Transverse colon (tissue), 4 donors: ENCODE measurements around the gene CLVS2. TPM values are rescaled to one million over a fixed set of nuclear protein-coding genes. Genes with fewer than 3 reads are reported as not detected.

ENCODE experiments used
- DNase-seq: peaks from one replicate; pipeline ENCODE4 v3.0.0-alpha.2; 2019
- H3K27ac ChIP-seq, 4 donors: fragments of 200-600 bp; sonication (generic); 2 replicates each; pipeline ENCODE4 v1.5.1; 2016 to 2018; ENCODE audit warnings: inconsistent platforms in 4 of 4
- H3K27me3 ChIP-seq: fragments of 200-600 bp; sonication (generic); 2 replicates; pipeline ENCODE4 v1.5.1; 2017; ENCODE audit warnings: inconsistent platforms
- H3K36me3 ChIP-seq, 4 donors: fragments of 200-600 bp; sonication (generic); 2 replicates each; pipeline ENCODE4 v1.5.1; 2017 to 2019; ENCODE audit warnings: inconsistent platforms in 4 of 4
- H3K4me1 ChIP-seq, 4 donors: fragments of 200-600 bp; sonication (generic); 2 replicates each; pipeline ENCODE4 v1.5.1; 2017 to 2020; ENCODE audit warnings: inconsistent platforms in 4 of 4
- H3K4me3 ChIP-seq, 4 donors: fragments of 200-600 bp; sonication (generic); 1 replicate in 1 of 4; 2 replicates in 3 of 4; pipeline versions ENCODE4 v1.5.1 to v1.6.1; 2017 to 2019; ENCODE audit warnings: inconsistent platforms in 4 of 4
- H3K9me3 ChIP-seq, 2 donors: fragments of 200-600 bp; sonication (generic); 2 replicates each; pipeline ENCODE4 v1.5.1; 2017 to 2019; ENCODE audit warnings: inconsistent platforms in 2 of 2
- CTCF ChIP-seq, 5 experiments: fragments of 200-600 bp in 3 of 5; fragments of 450-650 bp in 2 of 5; sonication (generic) in 3 of 5; IDR thresholded peaks; 1 replicate in 2 of 5; 2 replicates in 3 of 5; pipeline ENCODE4 v1.5.1; 2016 to 2017; ENCODE audit warnings: antibody characterized with exemption in 5 of 5, inconsistent platforms in 3 of 5, mild to moderate bottlenecking in 2 of 5, moderate library complexity in 1 of 5
- EP300 ChIP-seq: sonication (generic); formaldehyde crosslinking; IDR thresholded peaks from one replicate; pipeline ENCODE4 v1.6.1; 2017; ENCODE audit warnings: antibody characterized with exemption, low read depth
- POLR2A ChIP-seq: fragments of 450-650 bp; IDR thresholded peaks from one replicate; pipeline ENCODE4 v1.6.1; 2016; ENCODE audit warnings: antibody characterized with exemption, mild to moderate bottlenecking, moderate library complexity
- POLR2AphosphoS5 ChIP-seq, 3 donors: sonication (generic); formaldehyde crosslinking; IDR thresholded peaks; one replicate each; pipeline ENCODE4 v1.6.1; 2016; ENCODE audit warnings: antibody characterized with exemption in 3 of 3
- WGBS, 2 donors: methylation state at CpG; one replicate each; pipeline ENCODE4 v1.1.5; 2018; ENCODE audit warnings: low coverage in 1 of 2; 5-methylcytosine and 5-hydroxymethylcytosine counted together
- in situ Hi-C, 4 donors: fragments of 200-750 bp; cut with MboI; loops; one replicate each; pipeline versions ENCODE4 v1.15.0 to v1.15.1; 2017; ENCODE audit warnings: low sequenced_read_pairs in 3 of 4, low pct_ligation_motif_present in 1 of 4, low pct_unique_long_range_greater_than_20kb in 1 of 4
- intact Hi-C: fragments of 100-400 bp; cut with DNase I; formaldehyde crosslinking; loops from one replicate; pipeline ENCODE4 v1.15.1; 2023; ENCODE audit warnings: low total_unique reads
- total RNA-seq, 4 donors: library from RNA; depleted of rRNA; stranded (reverse); fragments of >200 nt; gene quantifications; one replicate each; pipeline ENCODE4 v1.1.0, GENCODE V29; 2016

Gene CLVS2
- total RNA-seq, 4 donors from 2014 or later: 0.32 to 0.41 TPM; not detected in 2

- DNase-seq: no peak
- no peaks in the 10 kb centered on the region for H3K36me3 ChIP-seq
- no peaks in the 10 kb centered on the region for H3K9me3 ChIP-seq
- H3K27ac ChIP-seq: no peak overlapping the region
- no peaks in the 10 kb centered on the region for H3K27me3 ChIP-seq
- TF ChIP-seq POLR2A: no peak
- TF ChIP-seq CTCF (IDR thresholded peaks at IDR 0.05): no peak
- no peak for TF ChIP-seq POLR2AphosphoS5 (IDR thresholded peaks at IDR 0.05)
- no peak for TF ChIP-seq EP300
- no peak overlapping the region for H3K4me3 ChIP-seq
- in situ Hi-C loops: no loop called here
- no peaks in the 10 kb centered on the region for H3K4me1 ChIP-seq
- 43% methylated on average over 1 of the region's 1 CpG; no CpG with 5 or more reads in 1 of the 2 donors for WGBS, 2 donors
- intact Hi-C loops: no loop called here
Observed at GRCh38 chr6:123094795-123095194, 98.8 kb downstream of the CLVS2 start.

GRCh38 chr6:123105561-123105960 is 109.5 kb downstream of the CLVS2 start:
- Histone ChIP-seq H3K36me3 (no peaks in the 10 kb centered on the region), H3K27me3 (no peaks in the 10 kb centered on the region), H3K27ac (no peak overlapping the region), H3K4me3 (no peak overlapping the region), H3K9me3 (no peaks in the 10 kb centered on the region), H3K4me1 (no peaks in the 10 kb centered on the region)
- no peak for DNase-seq
- 78% methylated on average over 1 of the region's 1 CpG; no CpG with 5 or more reads in 1 of the 2 donors for WGBS, 2 donors
- in situ Hi-C loops (no loop called here), intact Hi-C loops (no loop called here)
- no peak for TF ChIP-seq POLR2AphosphoS5 (IDR thresholded peaks at IDR 0.05)
- no peak for TF ChIP-seq CTCF (IDR thresholded peaks at IDR 0.05)
- no peak for TF ChIP-seq POLR2A
- TF ChIP-seq EP300: no peak

- Histone ChIP-seq H3K9me3 (no peaks in the 10 kb centered on the region), H3K36me3 (no peaks in the 10 kb centered on the region), H3K27ac (no peak overlapping the region), H3K27me3 (no peaks in the 10 kb centered on the region), H3K4me3 (no peak overlapping the region), H3K4me1 (no peaks in the 10 kb centered on the region)
- no peak for DNase-seq
- WGBS, 2 donors: 92 to 94% methylated on average over 6 to 7 of the region's 7 CpGs
- in situ Hi-C loops (no loop called here), intact Hi-C loops (no loop called here)
- TF ChIP-seq POLR2A (no peak), POLR2AphosphoS5 (IDR thresholded peaks at IDR 0.05) (no peak), CTCF (IDR thresholded peaks at IDR 0.05) (no peak)
Observed at GRCh38 chr6:123116370-123116769, 120.3 kb downstream of the CLVS2 start.

GRCh38 chr6:123117145-123117908 is 121.3 kb downstream of the CLVS2 start:
- in situ Hi-C loops (no loop called here), intact Hi-C loops (no loop called here)
- Histone ChIP-seq H3K36me3 (no peaks in the 10 kb centered on the region), H3K27ac (no peak overlapping the region), H3K9me3 (no peaks in the 10 kb centered on the region), H3K27me3 (no peaks in the 10 kb centered on the region), H3K4me1 (no peaks in the 10 kb centered on the region), H3K4me3 (no peak overlapping the region)
- TF ChIP-seq POLR2A (no peak), EP300 (no peak), CTCF (IDR thresholded peaks at IDR 0.05) (no peak)
- no peak for DNase-seq
- 38 to 49% methylated on average over 2 of the region's 2 CpGs for WGBS, 2 donors
